Measurements from ENCODE around the gene MAMLD1. TPM values are rescaled to one million over a fixed set of nuclear protein-coding genes. Genes with fewer than 3 reads are reported as not detected.
A peak's percentile ranks its signal among the peaks of the same experiment; 100 is the strongest.

Gene MAMLD1
- total and polyA plus RNA-seq, 2 experiments from 2014 or later = 4.1 to 9.0 TPM

- no peak overlapping the region for H3K9ac ChIP-seq
- H3K79me2 ChIP-seq (ENCODE audit: insufficient read depth) = no peaks in the 10 kb centered on the region
- H3K4me2 ChIP-seq (ENCODE audit: unreplicated experiment) = no peak overlapping the region
- H3F3A ChIP-seq (ENCODE audit: insufficient read depth) = no peaks in the 10 kb centered on the region
- H3K4me3 ChIP-seq = no peak overlapping the region
- no peak overlapping the region for H3K27ac ChIP-seq
- no peaks in the 10 kb centered on the region for H3K27me3 ChIP-seq (replicated peaks; ENCODE audit: insufficient read depth)
- no peaks in the 10 kb centered on the region for H3K36me3 ChIP-seq (ENCODE audit: low read depth)
- TF ChIP-seq EZH2phosphoT487 (IDR thresholded peaks at IDR 0.05; ENCODE audit: insufficient read depth, low read depth) (no peak), EZH2 (IDR thresholded peaks at IDR 0.05; ENCODE audit: insufficient read depth, poor library complexity, severe bottlenecking) (no peak)
- no peaks in the 10 kb centered on the region for H3K9me2 ChIP-seq (ENCODE audit: insufficient read depth)
- WGBS, 2 experiments (ENCODE audit: low coverage in 1 of 2, low lambda C conversion rate in 2 of 2, missing lambda C conversion rate in 2 of 2) = 71 to 79% methylated on average over 6 of the region's 6 CpGs
- H3K4me1 ChIP-seq (ENCODE audit: insufficient read depth) = no peaks in the 10 kb centered on the region
- in situ Hi-C loops (cut with MboI) = loop anchor here (25.0 kb wide), 1 partner anchor 514 kb away; no protein-coding TSS in a partner anchor
- H4K20me1 ChIP-seq (ENCODE audit: insufficient read depth) = no peaks in the 10 kb centered on the region
- H3K9me3 ChIP-seq (ENCODE audit: low read depth) = no peaks in the 10 kb centered on the region
- no peak overlapping the region for H2AFZ ChIP-seq
- no peak for DNase-seq
These were observed 113.1 kb downstream of the MAMLD1 start for GRCh38 chrX:150476164-150476699.

GRCh38 chrX:150477371-150477770 lies 114.3 kb downstream of the MAMLD1 start:
- TF ChIP-seq EZH2phosphoT487 (IDR thresholded peaks at IDR 0.05; ENCODE audit: insufficient read depth, low read depth) (no peak), EZH2 (IDR thresholded peaks at IDR 0.05; ENCODE audit: insufficient read depth, poor library complexity, severe bottlenecking) (no peak)
- no peak for DNase-seq
- Histone ChIP-seq H3K4me1 (ENCODE audit: insufficient read depth) (no peaks in the 10 kb centered on the region), H4K20me1 (ENCODE audit: insufficient read depth) (no peaks in the 10 kb centered on the region), H3K27me3 (replicated peaks; ENCODE audit: insufficient read depth) (no peaks in the 10 kb centered on the region), H3K36me3 (ENCODE audit: low read depth) (no peaks in the 10 kb centered on the region), H3F3A (ENCODE audit: insufficient read depth) (peaks cover 3% of the 10 kb centered on the region; the same call in 1 of the 2 replicates), H2AFZ (no peak overlapping the region), H3K4me2 (ENCODE audit: unreplicated experiment) (no peak overlapping the region), H3K9me3 (ENCODE audit: low read depth) (no peaks in the 10 kb centered on the region), H3K79me2 (ENCODE audit: insufficient read depth) (no peaks in the 10 kb centered on the region), H3K9me2 (ENCODE audit: insufficient read depth) (no peaks in the 10 kb centered on the region), H3K4me3 (no peak overlapping the region), H3K27ac (no peak overlapping the region), H3K9ac (no peak overlapping the region)
- in situ Hi-C loops (cut with MboI) = loop anchor here (25.0 kb wide), 1 partner anchor 515 kb away; no protein-coding TSS in a partner anchor
- WGBS, 2 experiments (ENCODE audit: low coverage in 1 of 2, low lambda C conversion rate in 2 of 2, missing lambda C conversion rate in 2 of 2) = 88 to 89% methylated on average over 8 to 10 of the region's 10 CpGs

GRCh38 chrX:150478496-150479492 lies 115.7 kb downstream of the MAMLD1 start:
- H3K27me3 ChIP-seq (replicated peaks; ENCODE audit: insufficient read depth) = no peaks in the 10 kb centered on the region
- H3K27ac ChIP-seq = no peak overlapping the region
- H3K4me3 ChIP-seq = no peak overlapping the region
- no peaks in the 10 kb centered on the region for H3K36me3 ChIP-seq (ENCODE audit: low read depth)
- H2AFZ ChIP-seq = no peak overlapping the region
- peaks cover 6% of the 10 kb centered on the region; the same call in 1 of the 2 replicates for H3F3A ChIP-seq (ENCODE audit: insufficient read depth)
- no peaks in the 10 kb centered on the region for H3K79me2 ChIP-seq (ENCODE audit: insufficient read depth)
- H4K20me1 ChIP-seq (ENCODE audit: insufficient read depth) = no peaks in the 10 kb centered on the region
- no peaks in the 10 kb centered on the region for H3K9me3 ChIP-seq (ENCODE audit: low read depth)
- H3K9me2 ChIP-seq (ENCODE audit: insufficient read depth) = no peaks in the 10 kb centered on the region
- peaks cover 8% of the 10 kb centered on the region; the same call in 1 of the 2 replicates for H3K4me1 ChIP-seq (ENCODE audit: insufficient read depth)
- no peak overlapping the region for H3K4me2 ChIP-seq (ENCODE audit: unreplicated experiment)
- WGBS, 2 experiments (ENCODE audit: low coverage in 1 of 2, low lambda C conversion rate in 2 of 2, missing lambda C conversion rate in 2 of 2) = 85 to 89% methylated on average over 13 of the region's 13 CpGs
- in situ Hi-C loops (cut with MboI) = loop anchor here (25.0 kb wide), 1 partner anchor 516 kb away; no protein-coding TSS in a partner anchor
- no peak for TF ChIP-seq EZH2phosphoT487 (IDR thresholded peaks at IDR 0.05; ENCODE audit: insufficient read depth, low read depth)
- TF ChIP-seq EZH2 (IDR thresholded peaks at IDR 0.05; ENCODE audit: insufficient read depth, poor library complexity, severe bottlenecking) = no peak
- DNase-seq = no peak
- H3K9ac ChIP-seq = no peak overlapping the region

GRCh38 chrX:150482537-150483206 lies 119.6 kb downstream of the MAMLD1 start:
- WGBS, 2 experiments (ENCODE audit: low coverage in 1 of 2, low lambda C conversion rate in 2 of 2, missing lambda C conversion rate in 2 of 2) = 23 to 31% methylated on average over 4 to 6 of the region's 6 CpGs
- no peaks in the 10 kb centered on the region for H3K79me2 ChIP-seq (ENCODE audit: insufficient read depth)
- H3K27ac ChIP-seq = no peak overlapping the region; the same call in 1 of the 2 replicates
- TF ChIP-seq EZH2 (IDR thresholded peaks at IDR 0.05; ENCODE audit: insufficient read depth, poor library complexity, severe bottlenecking) = no peak
- no peaks in the 10 kb centered on the region for H3K36me3 ChIP-seq (ENCODE audit: low read depth)
- peak; percentile 73 for DNase-seq
- H3K9me2 ChIP-seq (ENCODE audit: insufficient read depth) = no peaks in the 10 kb centered on the region
- H4K20me1 ChIP-seq (ENCODE audit: insufficient read depth) = no peaks in the 10 kb centered on the region
- no peak overlapping the region for H3K4me2 ChIP-seq (ENCODE audit: unreplicated experiment)
- H2AFZ ChIP-seq = no peak overlapping the region
- H3K4me3 ChIP-seq = no peak overlapping the region
- no peaks in the 10 kb centered on the region for H3K27me3 ChIP-seq (replicated peaks; ENCODE audit: insufficient read depth)
- in situ Hi-C loops (cut with MboI) = loop anchor here (25.0 kb wide), 1 partner anchor 520 kb away; no protein-coding TSS in a partner anchor
- no peaks in the 10 kb centered on the region for H3K9me3 ChIP-seq (ENCODE audit: low read depth)
- peaks cover 8% of the 10 kb centered on the region; the same call in 1 of the 2 replicates for H3K4me1 ChIP-seq (ENCODE audit: insufficient read depth)
- peaks cover 6% of the 10 kb centered on the region; the same call in 1 of the 2 replicates for H3F3A ChIP-seq (ENCODE audit: insufficient read depth)
- H3K9ac ChIP-seq = no peak overlapping the region
